Heart left ventricle (tissue), 13 donors: ENCODE results near the gene ANKRD44.

Experiments
- CTCF ChIP-seq, 12 donors: fragments of 200-600 bp; sonication (generic) in 4 of 12; IDR thresholded peaks; one replicate each; pipeline versions ENCODE4 v1.5.0 to v1.8.0; 2018 to 2022; ENCODE audit warnings: antibody characterized with exemption in 12 of 12, mild to moderate bottlenecking in 5 of 12
- POLR2A ChIP-seq, 2 donors: fragments of 450-650 bp; IDR thresholded peaks; one replicate each; pipeline ENCODE4 v1.6.1; 2017; ENCODE audit warnings: antibody characterized with exemption in 2 of 2, mild to moderate bottlenecking in 2 of 2, moderate library complexity in 2 of 2
- donor health status: ischemic (EF 13 %, LVEDD 7.1; RV severe dilation, severe dysfunction).
- donor health status: DM: no; HTN: yes; CAD: no.
- donor health status: DM: no; HTN: no; CAD: no.
- donor health status: ischemic (EF 25% LVEDD 6.9; RV normal size, moderate dysfunction).
- donor health status: ischemic (EF 25% LVEDD 5.7; RV mildly dilated, moderate dysfunction).
- donor health status: ischemic (EF 35%, LVEDD 5.7; RV mildly dilated, moderate dysfunction).
- donor health status: nonischemic (EF 11% LVEDD 7.7; RV severe dilation, severe dysfunction).
- donor health status: DM: yes; HTN: yes; CAD: no.
- donor health status: PGD.
- donor health status: ischemic (EF 29% LVEDD 5.4; RV normal size, mild dysfunction).
- donor health status: nonischemic (EF 23%, LVEDD 6.1; RV moderate dilation, normal function).

GRCh38 chr2:196967775-196968174, 342.8 kb downstream of the ANKRD44 start:
- TF ChIP-seq CTCF (IDR thresholded peaks at IDR 0.05) = no peak
- TF ChIP-seq POLR2A (IDR thresholded peaks at IDR 0.05) = no peak
